IMR-90 (cell line): ENCODE results near the gene ROR2. TPM values are rescaled to one million over a fixed set of nuclear protein-coding genes. Genes with fewer than 3 reads are reported as not detected.

ENCODE experiments used
- ATAC-seq: fragments of 200-7000 bp; cut with Tn5 transposase; 2 replicates; pipeline ENCODE4 v1.9.1; 2020; ENCODE audit warnings: low read depth, mild to moderate bottlenecking, moderate library complexity
- BruUV-seq: library from RNA; stranded (reverse); fragments of 400-500 nt; replicated peaks from 2 replicates; lab custom pipeline; 2021; lab: Mats Ljungman, UMichigan
- CTCF ChIA-PET: fragments of 300-600 bp; formaldehyde crosslinking; extraction: SDS; loops from one replicate; lab custom pipeline; 2021; ENCODE audit warnings: antibody characterized with exemption; lab: Yijun Ruan, JAX
- POLR2A ChIA-PET: fragments of 300-600 bp; sonication (Branson Sonifier 250); formaldehyde crosslinking; loops from one replicate; lab custom pipeline; 2022; ENCODE audit warnings: antibody characterized with exemption; ENCODE audit not compliant: unreplicated experiment; lab: Charles Lee
- DNase-seq: peaks from one replicate; pipeline ENCODE4 v3.0.0; 2013
- H2AFZ ChIP-seq: replicated peaks from 2 replicates; pipeline ENCODE3; 2013; ENCODE audit warnings: low read length, mild to moderate bottlenecking; ENCODE audit not compliant: poor library complexity
- H2AK5ac ChIP-seq: 2 replicates; pipeline ENCODE4 v1.6.1; 2013; ENCODE audit warnings: low read depth, low read length, inconsistent platforms
- H2AK9ac ChIP-seq: replicated peaks from 2 replicates; pipeline ENCODE3; 2013; ENCODE audit warnings: mild to moderate bottlenecking, low read depth, low read length, moderate library complexity; ENCODE audit not compliant: poor library complexity
- H2BK120ac ChIP-seq: 2 replicates; pipeline ENCODE4 v1.6.1; 2013; ENCODE audit warnings: low read depth, low read length, inconsistent platforms
- H2BK15ac ChIP-seq: 3 replicates; pipeline ENCODE4 v1.6.1; 2013; ENCODE audit warnings: low read depth, low read length, inconsistent platforms
- H2BK20ac ChIP-seq: 2 replicates; pipeline ENCODE4 v1.6.1; 2013; ENCODE audit warnings: low read depth, mild to moderate bottlenecking, inconsistent platforms, low read length, moderate library complexity
- H2BK5ac ChIP-seq: 2 replicates; pipeline ENCODE4 v1.6.1; 2013; ENCODE audit warnings: mild to moderate bottlenecking, low read depth, low read length, inconsistent platforms; ENCODE audit not compliant: poor library complexity, severe bottlenecking
- H3K14ac ChIP-seq: replicated peaks from 2 replicates; pipeline ENCODE4 v1.6.1; 2013; ENCODE audit warnings: low read depth, low read length, inconsistent platforms
- H3K18ac ChIP-seq: 2 replicates; pipeline ENCODE4 v1.6.1; 2013; ENCODE audit warnings: low read depth, low read length, control low read depth
- H3K23ac ChIP-seq: 2 replicates; pipeline ENCODE4 v1.6.1; 2013; ENCODE audit warnings: low read depth, low read length, inconsistent platforms
- H3K27ac ChIP-seq: 2 replicates; pipeline ENCODE4 v1.5.1; 2013; ENCODE audit warnings: mild to moderate bottlenecking, control low read depth, low read length; ENCODE audit not compliant: insufficient read depth
- H3K27me3 ChIP-seq: 2 replicates; pipeline ENCODE4 v1.6.1; 2013; ENCODE audit warnings: low read length; ENCODE audit not compliant: control insufficient read depth, insufficient read depth
- H3K36me3 ChIP-seq: 2 replicates; pipeline ENCODE4 v1.6.1; 2013; ENCODE audit warnings: low read length, mixed read lengths; ENCODE audit not compliant: control insufficient read depth, insufficient read depth
- H3K4ac ChIP-seq: 2 replicates; pipeline ENCODE4 v1.6.1; 2013; ENCODE audit warnings: low read depth, low read length, inconsistent platforms
- H3K4me1 ChIP-seq: 2 replicates; pipeline ENCODE4 v1.6.1; 2013; ENCODE audit warnings: low read length, mixed read lengths; ENCODE audit not compliant: control insufficient read depth, insufficient read depth
- H3K4me2 ChIP-seq: 2 replicates; pipeline ENCODE4 v1.6.1; 2013; ENCODE audit warnings: low read depth, mild to moderate bottlenecking, control low read depth, low read length, moderate library complexity
- H3K4me3 ChIP-seq: 2 replicates; pipeline ENCODE4 v1.5.1; 2013; ENCODE audit warnings: low read depth, mild to moderate bottlenecking, control low read depth, low read length, moderate library complexity; ENCODE audit not compliant: insufficient read depth
- H3K56ac ChIP-seq: 2 replicates; pipeline ENCODE4 v1.6.1; 2013; ENCODE audit warnings: low read length, inconsistent platforms; ENCODE audit not compliant: insufficient read depth; ENCODE audit errors: extremely low read depth
- H3K79me1 ChIP-seq, 2 experiments: 2 replicates each; pipeline ENCODE4 v1.6.1; 2013; ENCODE audit warnings: low read length in 2 of 2, inconsistent platforms in 1 of 2, low read depth in 1 of 2
- H3K9ac ChIP-seq: 2 replicates; pipeline ENCODE4 v1.6.1; 2013; ENCODE audit warnings: low read depth, low read length, control low read depth
- H3K9me1 ChIP-seq: 2 replicates; pipeline ENCODE4 v1.6.1; 2013; ENCODE audit warnings: low read length, inconsistent platforms; ENCODE audit not compliant: insufficient read depth
- H3K9me3 ChIP-seq: 2 replicates; pipeline ENCODE4 v1.6.1; 2013; ENCODE audit warnings: low read length; ENCODE audit not compliant: control insufficient read depth, insufficient read depth
- H4K20me1 ChIP-seq: 2 replicates; pipeline ENCODE4 v1.6.1; 2013; ENCODE audit warnings: low read length, inconsistent platforms; ENCODE audit not compliant: insufficient read depth
- H4K5ac ChIP-seq: 2 replicates; pipeline ENCODE4 v1.6.1; 2013; ENCODE audit warnings: mild to moderate bottlenecking, low read depth, low read length, control low read depth
- H4K8ac ChIP-seq, 2 experiments: 2 replicates each; pipeline ENCODE4 v1.6.1; 2013; ENCODE audit warnings: low read depth in 2 of 2, low read length in 2 of 2, control low read depth in 1 of 2, inconsistent platforms in 1 of 2
- H4K91ac ChIP-seq: 2 replicates; pipeline ENCODE4 v1.6.1; 2013; ENCODE audit warnings: low read depth, low read length, inconsistent platforms; ENCODE audit not compliant: insufficient read depth
- BHLHE40 ChIP-seq: fragments of 150-350 bp; IDR thresholded peaks from 2 replicates; pipeline ENCODE4 v1.6.1; 2016; ENCODE audit warnings: mild to moderate bottlenecking, low read depth, low read length
- CEBPB ChIP-seq: IDR thresholded peaks from 2 replicates; pipeline ENCODE4 v1.6.1; 2012; ENCODE audit warnings: low read depth, low read length, improper control_type of control experiment
- CHD1 ChIP-seq: IDR thresholded peaks from 2 replicates; pipeline ENCODE4 v1.6.1; 2012; ENCODE audit warnings: low read depth, low read length, improper control_type of control experiment
- CTCF ChIP-seq: conservative IDR thresholded peaks from 2 replicates; pipeline ENCODE4 v1.5.1; 2012; ENCODE audit warnings: mild to moderate bottlenecking, low read depth, low read length, improper control_type of control experiment
- FOS ChIP-seq: fragments of 150-350 bp; IDR thresholded peaks from 2 replicates; pipeline ENCODE4 v1.6.1; 2016; ENCODE audit warnings: low read depth, low read length
- MAFK ChIP-seq: IDR thresholded peaks from 2 replicates; pipeline ENCODE4 v1.6.1; 2012; ENCODE audit warnings: low read depth, low read length, improper control_type of control experiment
- MAZ ChIP-seq: IDR thresholded peaks from 2 replicates; pipeline ENCODE4 v1.6.1; 2012; ENCODE audit warnings: low read depth, mild to moderate bottlenecking, low read length, improper control_type of control experiment, moderate library complexity, borderline replicate concordance
- NFE2L2 ChIP-seq: fragments of 150-350 bp; IDR thresholded peaks from 2 replicates; pipeline ENCODE4 v1.6.1; 2016; ENCODE audit warnings: low read depth, mild to moderate bottlenecking, low read length
- POLR2A ChIP-seq: IDR thresholded peaks from 2 replicates; pipeline ENCODE4 v1.6.1; 2012; ENCODE audit warnings: mild to moderate bottlenecking, low read depth, low read length
- RAD21 ChIP-seq: IDR thresholded peaks from 2 replicates; pipeline ENCODE4 v1.6.1; 2012; ENCODE audit warnings: low read length, improper control_type of control experiment
- RCOR1 ChIP-seq: IDR thresholded peaks from 2 replicates; pipeline ENCODE4 v1.6.1; 2012; ENCODE audit warnings: mild to moderate bottlenecking, low read length, improper control_type of control experiment; ENCODE audit not compliant: insufficient replicate concordance
- RFX5 ChIP-seq: IDR thresholded peaks from 2 replicates; pipeline ENCODE4 v1.8.0; 2012; ENCODE audit warnings: low read depth, mild to moderate bottlenecking, low read length, moderate library complexity
- USF2 ChIP-seq: fragments of 150-350 bp; IDR thresholded peaks from 2 replicates; pipeline ENCODE4 v1.6.1; 2017; ENCODE audit warnings: mild to moderate bottlenecking, antibody characterized with exemption, low read length, low read depth
- whole genome bisulfite sequencing, 2 experiments: methylation state at CpG; one replicate each; pipeline versions ENCODE4 v1.1.5 to v1.1.7; 2013; ENCODE audit warnings: missing lambda C conversion rate in 2 of 2; ENCODE audit not compliant: insufficient read length in 1 of 2; ENCODE audit errors: extremely low coverage in 2 of 2; 5-methylcytosine and 5-hydroxymethylcytosine counted together
- dilution Hi-C: fragments of 300-500 bp; cut with HindIII; formaldehyde crosslinking; loops from one replicate; pipeline ENCODE4 v1.14.3; 2018; ENCODE audit warnings: low sequenced_read_pairs; ENCODE audit not compliant: unreplicated experiment
- in situ Hi-C: fragments of 300-500 bp; cut with MboI; formaldehyde crosslinking; loops from 3 replicates; pipeline ENCODE4 v1.14.3; 2019; ENCODE audit warnings: low sequenced_read_pairs, inconsistent platforms, mixed read lengths
- intact Hi-C: fragments of 100-400 bp; cut with micrococcal nuclease; formaldehyde crosslinking; loops from 2 replicates; pipeline ENCODE4 v1.10.0; 2022
- polyA plus RNA-seq, 3 experiments: library from polyadenylated mRNA; depleted of rRNA; stranded (reverse); fragments of >200 nt; gene quantifications; 2 replicates each; pipeline ENCODE4 v1.2.3, GENCODE V29; 2012; ENCODE audit warnings: low replicate concordance in 1 of 3
- total RNA-seq: library from RNA; depleted of rRNA; stranded (reverse); fragments of >200 nt; gene quantifications from 2 replicates; pipeline ENCODE4 v1.2.3, GENCODE V29; 2012

ROR2 gene
- total and polyA plus RNA-seq, 2 of the 4 experiments (the other 2 are of a cell fraction): 2.3 to 4.8 TPM

- Histone ChIP-seq H3K9me1 (no peaks in the 10 kb centered on the region; the same call in 1 of the 2 replicates), H3K9ac (no peak overlapping the region), H3K27me3 (no peaks in the 10 kb centered on the region; the same call in 1 of the 2 replicates), H4K5ac (no peak overlapping the region), H3K56ac (no peak overlapping the region), H2BK20ac (no peak overlapping the region), H3K14ac (no peak overlapping the region), H4K91ac (no peak overlapping the region), H3K4me2 (no peak overlapping the region; the same call in 1 of the 2 replicates), H2AFZ (no peak overlapping the region), H3K9me3 (no peaks in the 10 kb centered on the region), H3K36me3 (no peaks in the 10 kb centered on the region), H3K4me3 (no peak overlapping the region), H3K18ac (no peak overlapping the region), H3K4ac (no peak overlapping the region), H3K4me1 (peaks cover 17% of the 10 kb centered on the region; the same call in 1 of the 2 replicates), H3K79me1 (no peaks in the 10 kb centered on the region), H4K20me1 (peaks cover 5% of the 10 kb centered on the region; the same call in 1 of the 2 replicates), H2BK120ac (no peak overlapping the region), H2BK5ac (no peak overlapping the region), H4K8ac (no peak overlapping the region), H3K23ac (no peak overlapping the region), H2BK15ac (no peak overlapping the region), H2AK5ac (no peak overlapping the region), H2AK9ac (no peak overlapping the region), H3K27ac (no peak overlapping the region)
- BruUV-seq: no TSS peak
- ChIA-PET CTCF (interaction anchor here (0.7 kb wide), 1 partner anchor 75 kb away, joined by 3 read pairs; no protein-coding TSS in a partner anchor), POLR2A (interaction anchor here (0.6 kb wide), 1 partner anchor 34 kb away, joined by 3 read pairs; no protein-coding TSS in a partner anchor)
- TF ChIP-seq MAFK (no peak), RAD21 (no peak), RCOR1 (no peak), CTCF (no peak), FOS (no peak), CHD1 (no peak), BHLHE40 (no peak), USF2 (no peak), NFE2L2 (no peak), POLR2A (no peak), CEBPB (no peak), RFX5 (no peak), MAZ (no peak)
- 60% methylated on average over 1 of the region's 7 CpGs; no CpG with 5 or more reads in 1 of the 2 experiments for WGBS, 2 experiments
- dilution Hi-C loops: no loop called here
- in situ Hi-C loops: no loop called here
- intact Hi-C loops: no loop called here
- no peak for DNase-seq
- no peak for ATAC-seq
Observed at GRCh38 chr9:91833878-91834255, 116.2 kb downstream of the ROR2 start.
